ENCODE data around the gene FARSB.

GRCh38 chr2:222653280-222653679 lies 2.6 kb downstream of the FARSB start:
- no peak for TF ChIP-seq CTCF (IDR thresholded peaks at IDR 0.05; ENCODE audit: low read depth, low read length, poor library complexity, severe bottlenecking)
- no peak for TF ChIP-seq EZH2phosphoT487 (IDR thresholded peaks at IDR 0.05; ENCODE audit: borderline replicate concordance, low read length)

Data from DOHH2 (cell line).